Esophagus muscularis mucosa (tissue), 4 donors: Measurements from ENCODE around the gene VAMP8. TPM values are rescaled to one million over a fixed set of nuclear protein-coding genes. Genes with fewer than 3 reads are reported as not detected.

Experiments used
- DNase-seq: peaks from one replicate; pipeline ENCODE4 v3.0.0-alpha.2; 2017; ENCODE audit errors: extremely low spot score
- H3K27ac ChIP-seq, 4 donors: fragments of 200-600 bp; sonication (generic); replicated peaks in 1 of 4; 1 replicate in 3 of 4; 2 replicates in 1 of 4; pipeline ENCODE4 v1.5.1; 2016 to 2019; ENCODE audit warnings: mild to moderate bottlenecking in 1 of 4
- H3K27me3 ChIP-seq, 4 donors: fragments of 200-600 bp; sonication (generic); one replicate each; pipeline versions ENCODE4 v1.5.1 to v1.6.0; 2016 to 2019
- H3K36me3 ChIP-seq, 4 donors: fragments of 200-600 bp; sonication (generic); one replicate each; pipeline ENCODE4 v1.5.1; 2016 to 2019
- H3K4me1 ChIP-seq, 4 donors: fragments of 200-600 bp; sonication (generic); one replicate each; pipeline ENCODE4 v1.5.1; 2016 to 2019
- H3K4me3 ChIP-seq, 4 donors: fragments of 200-600 bp; sonication (generic); 1 replicate in 2 of 4; 2 replicates in 2 of 4; pipeline ENCODE4 v1.5.1; 2016 to 2019; ENCODE audit warnings: mild to moderate bottlenecking in 4 of 4, moderate library complexity in 1 of 4
- H3K9me3 ChIP-seq, 4 donors: fragments of 200-600 bp; sonication (generic); 1 replicate in 3 of 4; 2 replicates in 1 of 4; pipeline ENCODE4 v1.5.1; 2016 to 2019
- CTCF ChIP-seq, 3 experiments: fragments of 200-600 bp in 2 of 3; fragments of 450-650 bp in 1 of 3; sonication (generic) in 2 of 3; IDR thresholded peaks; one replicate each; pipeline ENCODE4 v1.5.1; 2017 to 2019; ENCODE audit warnings: antibody characterized with exemption in 3 of 3, mild to moderate bottlenecking in 2 of 3, moderate library complexity in 1 of 3
- EP300 ChIP-seq: sonication (generic); formaldehyde crosslinking; IDR thresholded peaks from one replicate; pipeline ENCODE4 v1.6.1; 2017; ENCODE audit warnings: antibody characterized with exemption
- POLR2A ChIP-seq: fragments of 450-650 bp; IDR thresholded peaks from one replicate; pipeline ENCODE4 v1.6.1; 2017; ENCODE audit warnings: antibody characterized with exemption, moderate library complexity, mild to moderate bottlenecking, low read depth
- POLR2AphosphoS5 ChIP-seq, 2 donors: sonication (generic); formaldehyde crosslinking; IDR thresholded peaks; one replicate each; pipeline ENCODE4 v1.6.1; 2017; ENCODE audit warnings: antibody characterized with exemption in 2 of 2
- WGBS: methylation state at CpG from one replicate; pipeline ENCODE4 v1.1.5; 2018; 5-methylcytosine and 5-hydroxymethylcytosine counted together
- intact Hi-C: fragments of 100-400 bp; cut with DNase I; formaldehyde crosslinking; loops from one replicate; pipeline ENCODE4 v1.15.1; 2023
- total RNA-seq, 4 donors: library from RNA; depleted of rRNA; stranded (reverse); fragments of >200 nt; gene quantifications; one replicate each; pipeline versions ENCODE4 v1.1.0 to v1.2.1, GENCODE V29; 2016

Gene VAMP8
- total RNA-seq, 4 donors from 2014 or later = 4.8 to 15.6 (median 8.3) TPM

DNA sequence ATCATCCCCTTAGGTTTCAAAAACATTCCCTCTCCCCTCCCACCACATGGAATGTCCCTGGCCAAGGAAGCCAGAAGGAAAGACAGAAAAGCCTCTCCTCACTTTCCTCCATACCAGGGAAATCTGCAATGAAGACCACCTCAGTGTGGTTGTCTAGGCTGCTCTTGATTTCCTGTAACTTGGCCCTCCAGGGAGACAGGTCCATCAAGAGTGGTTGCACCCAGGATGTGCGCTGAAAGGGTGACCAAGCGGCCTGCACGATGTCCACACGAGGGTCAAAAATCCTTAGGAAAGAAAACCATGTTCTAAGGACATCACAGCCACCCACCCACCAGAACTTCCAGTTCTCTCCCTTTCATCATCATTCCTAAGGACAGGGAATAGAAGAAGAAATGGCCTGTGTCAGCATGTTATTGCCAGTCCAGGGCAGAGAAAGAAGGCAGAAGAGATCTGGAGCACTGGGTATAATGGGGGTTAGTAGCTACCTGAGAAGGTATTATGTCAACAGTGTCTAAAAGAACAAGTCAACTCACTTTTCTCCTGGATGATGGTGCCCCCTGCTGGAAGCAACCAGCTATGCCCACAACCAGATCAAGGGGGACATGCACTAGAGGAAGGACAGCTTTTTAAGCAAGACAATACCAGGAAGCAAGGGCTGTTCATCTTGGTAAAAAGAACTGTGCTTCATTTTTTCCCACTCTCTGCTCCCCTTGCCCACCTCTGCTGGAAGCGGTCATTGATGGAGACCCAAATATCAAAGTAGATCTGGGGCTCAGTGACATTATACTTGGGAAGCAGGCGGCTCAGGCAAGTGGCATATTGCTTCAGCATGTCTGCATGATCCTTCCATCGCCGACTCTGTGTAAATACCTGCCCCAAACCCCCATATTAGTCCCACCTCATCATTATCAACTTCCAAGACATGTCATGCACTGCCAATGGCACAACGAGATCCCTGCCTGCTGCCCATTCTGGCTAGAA, 25.4 kb upstream of the VAMP8 start:
- no peak overlapping the region for H3K27ac ChIP-seq
- intact Hi-C loops = loop anchor here (1.0 kb wide), 1 partner anchor 132 kb away; no protein-coding TSS in a partner anchor
- H3K9me3 ChIP-seq = no peaks in the 10 kb centered on the region
- TF ChIP-seq EP300 (no peak), POLR2A (no peak), CTCF (IDR thresholded peaks at IDR 0.05) (peak; percentile 88 to 92 (median 92)), POLR2AphosphoS5 (IDR thresholded peaks at IDR 0.05) (peak; percentile 18 to 50)
- WGBS = 69% methylated on average over 9 of the region's 9 CpGs
- H3K27me3 ChIP-seq = no peaks in the 10 kb centered on the region
- H3K4me1 ChIP-seq = peaks cover 0 to 9% (median 0%) of the 10 kb centered on the region in 4 donors
- H3K36me3 ChIP-seq = peaks cover 42 to 90% (median 74%) of the 10 kb centered on the region in 4 donors
- H3K4me3 ChIP-seq = no peak overlapping the region
- peak; percentile 95 for DNase-seq

GRCh38 chr2:85553184-85553583, 24.2 kb upstream of the VAMP8 start:
- WGBS = 60% methylated on average over 2 of the region's 6 CpGs
- intact Hi-C loops = no loop called here
- H3K4me1 ChIP-seq = peaks cover 0 to 9% (median 0%) of the 10 kb centered on the region in 4 donors
- H3K27ac ChIP-seq = no peak overlapping the region
- H3K4me3 ChIP-seq = no peak overlapping the region
- peaks cover 42 to 98% (median 74%) of the 10 kb centered on the region in 4 donors for H3K36me3 ChIP-seq
- no peak for DNase-seq
- TF ChIP-seq EP300 (no peak), POLR2A (no peak), POLR2AphosphoS5 (IDR thresholded peaks at IDR 0.05) (no peak), CTCF (IDR thresholded peaks at IDR 0.05) (no peak)
- H3K27me3 ChIP-seq = no peaks in the 10 kb centered on the region
- no peaks in the 10 kb centered on the region for H3K9me3 ChIP-seq

- H3K4me1 ChIP-seq = peaks cover 4 to 23% (median 12%) of the 10 kb centered on the region in 4 donors
- H3K9me3 ChIP-seq = no peaks in the 10 kb centered on the region
- TF ChIP-seq CTCF (IDR thresholded peaks at IDR 0.05) = no peak
- no peak for TF ChIP-seq POLR2AphosphoS5 (IDR thresholded peaks at IDR 0.05)
- TF ChIP-seq EP300 = no peak
- no peak for TF ChIP-seq POLR2A
- peaks cover 42 to 93% (median 71%) of the 10 kb centered on the region in 4 donors for H3K36me3 ChIP-seq
- H3K4me3 ChIP-seq = no peak overlapping the region
- H3K27me3 ChIP-seq = no peaks in the 10 kb centered on the region
- DNase-seq = no peak
- WGBS = 91% methylated on average over 3 of the region's 3 CpGs
- H3K27ac ChIP-seq = no peak overlapping the region
- intact Hi-C loops = no loop called here
These were observed 22.3 kb upstream of the VAMP8 start for GRCh38 chr2:85554980-85555612.

GRCh38 chr2:85557130-85557529, 20.3 kb upstream of the VAMP8 start:
- H3K36me3 ChIP-seq = peaks cover 26 to 73% (median 53%) of the 10 kb centered on the region in 4 donors
- no peak overlapping the region for H3K4me3 ChIP-seq
- no peaks in the 10 kb centered on the region for H3K27me3 ChIP-seq
- DNase-seq = no peak
- WGBS = 87% methylated on average over 5 of the region's 5 CpGs
- TF ChIP-seq POLR2A (no peak), EP300 (no peak), CTCF (IDR thresholded peaks at IDR 0.05) (no peak), POLR2AphosphoS5 (IDR thresholded peaks at IDR 0.05) (no peak)
- intact Hi-C loops = no loop called here
- peaks cover 16 to 31% (median 24%) of the 10 kb centered on the region in 4 donors for H3K4me1 ChIP-seq
- H3K27ac ChIP-seq = no peak overlapping the region
- no peaks in the 10 kb centered on the region for H3K9me3 ChIP-seq
